CD4-positive, alpha-beta T cell treated with Interleukin-4 for 1 hour (primary cell): ENCODE data around the gene TMEM11.

Source experiments
- DNase-seq, 2 donors: peaks; one replicate each; pipeline ENCODE4 v3.0.0-alpha.2; 2020 to 2022

Gene TMEM11

GRCh38 chr17:21157586-21158370, 56.2 kb downstream of the TMEM11 start:
- DNase-seq = no peak

DNA sequence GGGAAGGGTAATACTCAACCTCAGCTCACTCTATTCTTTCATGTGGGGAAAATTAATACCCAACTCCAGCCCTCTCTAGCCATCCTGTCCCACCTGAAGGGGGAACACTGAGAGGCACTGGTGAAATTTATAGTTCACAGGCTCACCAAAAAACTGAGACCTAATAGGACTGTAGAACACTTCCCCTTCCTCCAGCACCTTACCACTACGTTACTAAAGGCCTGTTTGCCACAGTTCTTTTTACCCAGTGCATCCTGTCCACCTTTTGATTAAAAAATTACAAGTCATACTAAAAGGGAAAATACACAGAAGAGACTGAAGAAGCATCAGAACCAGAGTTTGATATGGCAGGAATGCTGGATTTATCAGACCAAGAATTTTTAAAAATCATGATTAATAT, 61.2 kb downstream of the TMEM11 start:
- DNase-seq = no peak

- DNase-seq = no peak
These were observed 64.3 kb downstream of the TMEM11 start for GRCh38 chr17:21149621-21150020.
